Measurements from ENCODE around the gene RPLP2. TPM values are rescaled to one million over a fixed set of nuclear protein-coding genes. Genes with fewer than 3 reads are reported as not detected.

Gene RPLP2
- total RNA-seq, 1 experiment from 2014 or later = 3,468 TPM

DNA sequence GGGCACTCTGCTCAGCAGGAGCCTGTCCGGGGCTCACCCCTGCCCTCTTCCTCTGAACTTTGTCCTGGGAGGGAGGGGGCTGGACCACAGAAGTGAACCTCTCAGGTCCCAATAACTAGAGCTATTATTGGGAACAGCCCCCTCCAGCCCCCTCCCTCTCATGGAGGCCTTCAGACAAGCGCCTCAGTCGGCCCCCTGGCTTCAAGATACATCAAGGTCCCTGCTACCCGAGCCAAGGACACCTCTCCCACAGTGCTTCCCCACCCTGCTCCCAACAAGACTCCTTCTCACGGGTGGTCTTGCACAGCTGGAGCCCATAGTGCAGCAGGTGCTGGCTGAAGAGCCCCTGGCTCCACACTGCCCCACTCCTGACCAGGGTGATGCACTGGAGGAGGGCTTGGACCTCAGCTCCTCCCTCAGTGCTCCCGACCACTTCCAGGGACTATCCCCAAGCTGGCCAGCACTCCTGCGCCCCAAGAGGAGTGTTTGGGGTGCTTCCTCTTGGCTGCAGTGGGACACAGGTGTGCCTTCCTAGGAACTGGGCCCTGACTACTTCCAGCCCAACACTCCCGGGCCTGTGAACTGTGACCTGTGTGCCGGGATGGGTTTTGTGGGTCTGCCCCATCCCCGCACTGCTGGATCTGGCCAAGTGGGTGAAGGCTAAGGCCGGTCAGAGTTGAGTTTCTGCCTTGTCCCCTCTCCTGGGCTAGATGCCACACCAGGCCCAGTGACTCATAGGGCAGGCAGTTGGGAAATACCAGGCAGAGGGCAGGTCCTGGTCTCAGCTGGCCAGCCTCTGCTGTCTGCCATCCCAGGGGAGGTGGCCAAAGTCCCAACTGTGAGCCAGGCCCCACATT is 11.1 kb downstream of the RPLP2 start:
- intact Hi-C loops (cut with micrococcal nuclease; ENCODE audit: unreplicated experiment) (no loop called here), in situ Hi-C loops (cut with HindIII; ENCODE audit: low pct_unique_long_range_greater_than_20kb, low sequenced_read_pairs) (no loop called here)
- Histone ChIP-seq H3K36me3 (ENCODE audit: control insufficient read depth, insufficient read depth, low read length) (0 out of 2 replicates have a peak, but pooled peaks cover 2% of the 10 kb centered on the region), H3K27me3 (ENCODE audit: control insufficient read depth, insufficient read depth, low read length) (no peaks in the 10 kb centered on the region), H3K27ac (ENCODE audit: low read length) (peak overlapping the region; percentile 89), H3K9me3 (ENCODE audit: control insufficient read depth, insufficient read depth, low read depth, low read length) (no peaks in the 10 kb centered on the region), H3K4me3 (ENCODE audit: low read depth in 2 of 2, low read length in 2 of 2) (peak overlapping the region; percentile 80 to 88), H3K4me1 (ENCODE audit: control insufficient read depth, insufficient read depth, low read length) (peaks cover 51% of the 10 kb centered on the region)
- CTCF ChIA-PET = interaction anchor here (0.7 kb wide), 2 partner anchors 9 to 18 kb away, joined by 3 to 4 read pairs; no protein-coding TSS in a partner anchor
- ATAC-seq (peak; percentile 63), DNase-seq (ENCODE audit: low read depth, low spot score) (no peak)
- BruUV-seq (replicated peaks) = no TSS peak
- peak; percentile 94; the same call in 1 of the 2 replicates for TF ChIP-seq SIN3A (IDR thresholded peaks at IDR 0.05; ENCODE audit: borderline replicate concordance, insufficient read depth, low read depth, low read length)
- TF ChIP-seq, protein P1, sequence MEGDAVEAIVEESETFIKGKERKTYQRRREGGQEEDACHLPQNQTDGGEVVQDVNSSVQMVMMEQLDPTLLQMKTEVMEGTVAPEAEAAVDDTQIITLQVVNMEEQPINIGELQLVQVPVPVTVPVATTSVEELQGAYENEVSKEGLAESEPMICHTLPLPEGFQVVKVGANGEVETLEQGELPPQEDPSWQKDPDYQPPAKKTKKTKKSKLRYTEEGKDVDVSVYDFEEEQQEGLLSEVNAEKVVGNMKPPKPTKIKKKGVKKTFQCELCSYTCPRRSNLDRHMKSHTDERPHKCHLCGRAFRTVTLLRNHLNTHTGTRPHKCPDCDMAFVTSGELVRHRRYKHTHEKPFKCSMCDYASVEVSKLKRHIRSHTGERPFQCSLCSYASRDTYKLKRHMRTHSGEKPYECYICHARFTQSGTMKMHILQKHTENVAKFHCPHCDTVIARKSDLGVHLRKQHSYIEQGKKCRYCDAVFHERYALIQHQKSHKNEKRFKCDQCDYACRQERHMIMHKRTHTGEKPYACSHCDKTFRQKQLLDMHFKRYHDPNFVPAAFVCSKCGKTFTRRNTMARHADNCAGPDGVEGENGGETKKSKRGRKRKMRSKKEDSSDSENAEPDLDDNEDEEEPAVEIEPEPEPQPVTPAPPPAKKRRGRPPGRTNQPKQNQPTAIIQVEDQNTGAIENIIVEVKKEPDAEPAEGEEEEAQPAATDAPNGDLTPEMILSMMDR (IDR thresholded peaks at IDR 0.05) = no peak
- TF ChIP-seq, protein P2, sequence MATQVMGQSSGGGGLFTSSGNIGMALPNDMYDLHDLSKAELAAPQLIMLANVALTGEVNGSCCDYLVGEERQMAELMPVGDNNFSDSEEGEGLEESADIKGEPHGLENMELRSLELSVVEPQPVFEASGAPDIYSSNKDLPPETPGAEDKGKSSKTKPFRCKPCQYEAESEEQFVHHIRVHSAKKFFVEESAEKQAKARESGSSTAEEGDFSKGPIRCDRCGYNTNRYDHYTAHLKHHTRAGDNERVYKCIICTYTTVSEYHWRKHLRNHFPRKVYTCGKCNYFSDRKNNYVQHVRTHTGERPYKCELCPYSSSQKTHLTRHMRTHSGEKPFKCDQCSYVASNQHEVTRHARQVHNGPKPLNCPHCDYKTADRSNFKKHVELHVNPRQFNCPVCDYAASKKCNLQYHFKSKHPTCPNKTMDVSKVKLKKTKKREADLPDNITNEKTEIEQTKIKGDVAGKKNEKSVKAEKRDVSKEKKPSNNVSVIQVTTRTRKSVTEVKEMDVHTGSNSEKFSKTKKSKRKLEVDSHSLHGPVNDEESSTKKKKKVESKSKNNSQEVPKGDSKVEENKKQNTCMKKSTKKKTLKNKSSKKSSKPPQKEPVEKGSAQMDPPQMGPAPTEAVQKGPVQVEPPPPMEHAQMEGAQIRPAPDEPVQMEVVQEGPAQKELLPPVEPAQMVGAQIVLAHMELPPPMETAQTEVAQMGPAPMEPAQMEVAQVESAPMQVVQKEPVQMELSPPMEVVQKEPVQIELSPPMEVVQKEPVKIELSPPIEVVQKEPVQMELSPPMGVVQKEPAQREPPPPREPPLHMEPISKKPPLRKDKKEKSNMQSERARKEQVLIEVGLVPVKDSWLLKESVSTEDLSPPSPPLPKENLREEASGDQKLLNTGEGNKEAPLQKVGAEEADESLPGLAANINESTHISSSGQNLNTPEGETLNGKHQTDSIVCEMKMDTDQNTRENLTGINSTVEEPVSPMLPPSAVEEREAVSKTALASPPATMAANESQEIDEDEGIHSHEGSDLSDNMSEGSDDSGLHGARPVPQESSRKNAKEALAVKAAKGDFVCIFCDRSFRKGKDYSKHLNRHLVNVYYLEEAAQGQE (IDR thresholded peaks at IDR 0.05; ENCODE audit: insufficient read depth in 1 of 2, low read depth in 2 of 2, low read length in 1 of 2) = no peak
- peak; percentile 69; the same call in 1 of the 2 replicates for TF ChIP-seq POLR2AphosphoS5 (IDR thresholded peaks at IDR 0.05; ENCODE audit: low read depth, low read length)
- POLR2A ChIA-PET = interaction anchor here (0.9 to 1.9 kb wide), 2 partner anchors 8 to 12 kb away, joined by 3 to 11 read pairs; partner anchors contain the start of gene CRACR2B

DNA sequence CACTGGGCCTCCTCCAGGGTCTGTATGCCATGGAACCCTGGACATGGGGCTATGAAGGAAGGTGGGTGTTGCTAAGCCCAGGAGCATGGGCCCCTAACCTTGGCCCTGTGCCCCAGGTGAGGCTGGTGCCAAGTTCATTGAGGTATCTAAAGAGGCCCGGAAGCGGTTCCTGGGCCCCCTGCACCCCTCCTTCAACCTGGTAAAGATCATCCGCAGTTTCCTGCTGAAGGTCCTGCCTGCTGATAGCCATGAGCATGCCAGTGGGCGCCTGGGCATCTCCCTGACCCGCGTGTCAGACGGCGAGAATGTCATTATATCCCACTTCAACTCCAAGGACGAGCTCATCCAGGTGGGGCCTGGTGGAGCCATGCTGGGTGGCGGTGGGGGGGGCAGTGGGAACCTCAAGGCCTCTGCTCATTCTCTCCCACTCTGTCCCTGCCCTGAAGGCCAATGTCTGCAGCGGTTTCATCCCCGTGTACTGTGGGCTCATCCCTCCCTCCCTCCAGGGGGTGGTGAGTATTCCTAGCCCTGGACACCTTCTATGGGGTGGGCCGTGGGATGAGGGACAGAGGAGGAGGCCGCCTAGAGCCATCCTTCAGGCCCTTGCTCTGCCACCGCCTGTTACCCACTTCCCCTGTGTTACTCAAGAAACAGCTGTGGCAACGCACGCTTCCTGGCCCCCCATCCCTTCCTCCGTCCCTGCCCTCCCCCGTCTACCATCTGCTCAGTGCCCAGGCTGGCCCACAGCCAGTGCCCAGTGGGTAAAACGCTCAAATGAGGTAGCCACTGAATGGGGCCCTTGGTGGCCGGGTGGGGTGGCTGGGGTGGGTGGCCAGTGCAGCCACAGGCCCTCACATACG is 12.0 kb downstream of the RPLP2 start:
- no peak for ATAC-seq

More for the DNA sequence above, 12.0 kb downstream of the RPLP2 start:
- H3K4me3 ChIP-seq (ENCODE audit: low read depth in 2 of 2, low read length in 2 of 2) = peak overlapping the region; percentile 80 to 88
- in situ Hi-C loops (cut with HindIII; ENCODE audit: low pct_unique_long_range_greater_than_20kb, low sequenced_read_pairs) (no loop called here), intact Hi-C loops (cut with micrococcal nuclease; ENCODE audit: unreplicated experiment) (no loop called here)
- H3K27ac ChIP-seq (ENCODE audit: low read length) = peak overlapping the region; percentile 89
- H3K4me1 ChIP-seq (ENCODE audit: control insufficient read depth, insufficient read depth, low read length) = peaks cover 55% of the 10 kb centered on the region
- 0 out of 2 replicates have a peak, but pooled peaks cover 2% of the 10 kb centered on the region for H3K36me3 ChIP-seq (ENCODE audit: control insufficient read depth, insufficient read depth, low read length)
- TF ChIP-seq, protein P1 (IDR thresholded peaks at IDR 0.05) = no peak
- TF ChIP-seq POLR2AphosphoS5 (IDR thresholded peaks at IDR 0.05; ENCODE audit: low read depth, low read length) = no peak
- TF ChIP-seq TCF7L2 (IDR thresholded peaks at IDR 0.05; ENCODE audit: low read depth, low read length) = no peak
- no peak for TF ChIP-seq SIN3A (IDR thresholded peaks at IDR 0.05; ENCODE audit: borderline replicate concordance, insufficient read depth, low read depth, low read length)
- TF ChIP-seq, protein P2 (IDR thresholded peaks at IDR 0.05; ENCODE audit: insufficient read depth in 1 of 2, low read depth in 2 of 2, low read length in 1 of 2) = no peak
- H3K27me3 ChIP-seq (ENCODE audit: control insufficient read depth, insufficient read depth, low read length) = no peaks in the 10 kb centered on the region
- H3K9me3 ChIP-seq (ENCODE audit: control insufficient read depth, insufficient read depth, low read depth, low read length) = no peaks in the 10 kb centered on the region
- DNase-seq (ENCODE audit: low read depth, low spot score) = no peak
- CTCF ChIA-PET = interaction anchor here (0.7 kb wide), 1 partner anchor 8 kb away, joined by 4 read pairs; no protein-coding TSS in a partner anchor
- no TSS peak for BruUV-seq (replicated peaks)
- POLR2A ChIA-PET = interaction anchor here (0.6 to 0.9 kb wide), 2 partner anchors 13 to 26 kb away, joined by 3 read pairs; no protein-coding TSS in a partner anchor
